ENCODE measurements around the gene GJB3.
"Not testable (repeated sequence)": the region's sequence is repeated elsewhere in the genome, so short reads cannot be mapped to it uniquely, and the experiment has no call there.

The GJB3 gene

DNA sequence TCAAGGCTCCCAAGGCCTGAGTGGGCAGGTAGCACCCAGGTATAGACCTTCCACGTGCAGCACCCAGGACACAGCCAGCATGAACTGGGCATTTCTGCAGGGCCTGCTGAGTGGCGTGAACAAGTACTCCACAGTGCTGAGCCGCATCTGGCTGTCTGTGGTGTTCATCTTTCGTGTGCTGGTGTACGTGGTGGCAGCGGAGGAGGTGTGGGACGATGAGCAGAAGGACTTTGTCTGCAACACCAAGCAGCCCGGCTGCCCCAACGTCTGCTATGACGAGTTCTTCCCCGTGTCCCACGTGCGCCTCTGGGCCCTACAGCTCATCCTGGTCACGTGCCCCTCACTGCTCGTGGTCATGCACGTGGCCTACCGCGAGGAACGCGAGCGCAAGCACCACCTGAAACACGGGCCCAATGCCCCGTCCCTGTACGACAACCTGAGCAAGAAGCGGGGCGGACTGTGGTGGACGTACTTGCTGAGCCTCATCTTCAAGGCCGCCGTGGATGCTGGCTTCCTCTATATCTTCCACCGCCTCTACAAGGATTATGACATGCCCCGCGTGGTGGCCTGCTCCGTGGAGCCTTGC lies 19.7 kb upstream of the GJB3 start:
- DNase-seq (ENCODE audit: low read depth) = no peak

DNA sequence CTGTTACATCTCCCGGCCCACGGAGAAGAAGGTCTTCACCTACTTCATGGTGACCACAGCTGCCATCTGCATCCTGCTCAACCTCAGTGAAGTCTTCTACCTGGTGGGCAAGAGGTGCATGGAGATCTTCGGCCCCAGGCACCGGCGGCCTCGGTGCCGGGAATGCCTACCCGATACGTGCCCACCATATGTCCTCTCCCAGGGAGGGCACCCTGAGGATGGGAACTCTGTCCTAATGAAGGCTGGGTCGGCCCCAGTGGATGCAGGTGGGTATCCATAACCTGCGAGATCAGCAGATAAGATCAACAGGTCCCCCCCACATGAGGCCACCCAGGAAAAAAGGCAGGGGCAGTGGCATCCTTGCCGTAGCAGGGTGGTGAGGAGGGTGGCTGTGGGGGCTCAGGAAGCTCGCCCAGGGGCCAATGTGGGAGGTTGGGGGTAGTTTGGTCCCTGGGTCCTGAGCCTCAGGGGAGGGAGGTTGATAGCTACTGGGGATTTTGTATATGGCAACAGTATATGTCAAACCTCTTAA lies 19.2 kb upstream of the GJB3 start:
- DNase-seq (ENCODE audit: low read depth) = no peak

DNA sequence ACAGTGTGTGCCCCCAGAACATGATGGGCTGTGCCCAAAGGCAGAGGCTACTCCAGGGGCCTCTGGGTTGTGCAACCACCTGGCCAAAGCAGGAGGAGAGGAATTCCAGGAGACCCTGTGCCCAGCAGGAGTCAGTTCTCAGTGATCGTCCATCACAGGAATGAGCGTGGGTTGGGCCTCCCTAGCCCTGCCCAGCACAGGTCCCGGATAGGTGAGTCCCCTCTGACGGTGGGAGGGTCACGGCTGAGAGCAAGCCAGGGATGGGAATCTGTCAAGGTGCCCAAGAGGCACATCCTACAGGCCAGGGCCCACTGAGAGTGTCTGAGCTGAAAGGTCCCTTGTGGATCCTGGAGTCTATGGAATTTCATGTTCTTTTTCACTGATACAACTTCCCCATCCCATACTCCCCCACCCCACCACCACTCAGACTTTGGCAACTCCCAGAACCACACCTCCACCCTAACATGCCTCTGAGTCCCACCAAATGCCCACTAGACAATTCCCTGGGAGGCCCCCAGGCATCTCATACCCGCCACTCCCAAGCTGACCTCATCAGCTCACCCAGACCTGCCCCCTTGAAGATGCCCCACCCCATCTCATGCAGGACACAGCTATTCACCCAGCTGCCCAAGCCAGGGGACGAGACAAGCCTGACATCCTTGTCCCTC lies 18.4 kb upstream of the GJB3 start:
- DNase-seq (ENCODE audit: low read depth) = no peak

DNA sequence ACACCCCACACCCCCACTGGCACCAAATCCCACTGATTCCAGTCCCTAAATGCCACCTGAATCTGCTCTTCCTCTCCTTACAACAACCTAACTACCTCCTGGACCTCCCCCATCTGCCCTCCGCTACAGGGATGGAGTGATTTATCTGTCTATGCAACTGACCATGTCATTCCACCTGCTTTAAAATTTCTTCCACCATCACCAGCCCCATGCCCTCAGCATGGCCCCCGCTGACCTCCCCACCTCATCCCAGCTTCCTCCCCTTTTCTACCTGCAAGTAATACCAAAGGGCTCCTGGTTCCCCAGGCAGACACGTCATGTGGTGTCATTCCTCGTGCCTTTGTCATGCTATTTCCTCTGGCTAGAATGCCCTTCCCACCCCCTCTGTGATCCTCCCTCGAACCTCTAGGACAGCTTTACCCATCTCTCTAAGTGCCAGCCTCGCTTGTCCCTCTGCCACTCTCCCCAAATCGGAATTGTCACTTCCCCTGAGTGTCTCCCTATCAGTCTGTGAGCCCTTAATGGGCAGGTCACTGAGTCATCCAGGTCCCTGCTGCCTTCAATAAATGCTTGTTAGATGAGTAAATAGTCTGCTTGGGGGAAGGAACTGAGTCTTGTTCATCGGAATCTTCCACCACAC lies 17.8 kb upstream of the GJB3 start:
- DNase-seq (ENCODE audit: low read depth) = no peak

DNA sequence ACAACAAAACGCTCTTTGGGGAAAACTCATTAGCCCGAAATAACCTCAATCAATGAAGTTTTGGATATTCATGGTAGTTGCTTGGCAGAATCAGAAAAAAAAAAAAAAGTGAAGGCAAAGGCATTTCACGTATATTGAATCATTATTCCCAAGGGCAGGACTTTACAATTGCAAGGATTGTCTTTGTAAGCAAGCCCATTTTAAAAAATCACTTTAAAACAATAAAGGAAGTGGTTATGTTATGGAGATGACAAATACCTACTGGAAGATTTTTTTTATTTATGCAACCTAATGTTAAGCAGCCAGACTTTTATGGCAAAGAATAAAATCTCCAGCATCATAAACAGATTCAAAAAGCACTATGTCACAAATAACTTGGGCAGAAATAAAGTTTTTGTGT lies 12.2 kb upstream of the GJB3 start:
- no peak for DNase-seq (ENCODE audit: low read depth)

DNA sequence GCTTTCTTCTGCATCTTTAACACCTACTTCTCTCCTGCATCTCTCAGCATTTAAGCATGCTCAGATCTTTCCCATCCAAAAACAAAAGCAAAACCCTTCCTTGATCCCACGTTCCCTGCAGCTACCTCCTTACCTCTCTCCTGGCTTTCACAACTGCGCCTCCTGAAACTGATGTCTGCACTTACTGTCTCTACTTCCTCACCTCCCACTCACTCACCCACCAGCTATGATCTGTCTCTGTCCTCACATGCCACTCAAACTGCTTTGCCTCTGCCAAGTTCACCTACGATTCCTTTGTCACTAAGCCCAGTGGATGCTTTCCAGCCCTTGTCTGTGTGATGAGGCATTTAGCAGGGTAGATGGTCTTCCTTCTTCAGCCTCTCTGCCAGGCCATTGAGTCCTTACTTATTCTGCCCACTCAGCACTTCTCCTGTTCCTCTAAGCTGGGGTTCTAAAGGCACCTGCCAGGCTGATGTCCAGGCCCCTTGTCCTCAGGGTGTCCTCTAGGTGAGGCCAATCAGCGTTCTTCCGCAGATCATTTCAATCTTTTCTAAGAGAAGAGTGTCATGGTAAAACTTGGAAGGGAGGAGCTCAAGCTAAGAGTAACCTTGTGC lies 10.0 kb upstream of the GJB3 start:
- DNase-seq (ENCODE audit: low read depth) = no peak

DNA sequence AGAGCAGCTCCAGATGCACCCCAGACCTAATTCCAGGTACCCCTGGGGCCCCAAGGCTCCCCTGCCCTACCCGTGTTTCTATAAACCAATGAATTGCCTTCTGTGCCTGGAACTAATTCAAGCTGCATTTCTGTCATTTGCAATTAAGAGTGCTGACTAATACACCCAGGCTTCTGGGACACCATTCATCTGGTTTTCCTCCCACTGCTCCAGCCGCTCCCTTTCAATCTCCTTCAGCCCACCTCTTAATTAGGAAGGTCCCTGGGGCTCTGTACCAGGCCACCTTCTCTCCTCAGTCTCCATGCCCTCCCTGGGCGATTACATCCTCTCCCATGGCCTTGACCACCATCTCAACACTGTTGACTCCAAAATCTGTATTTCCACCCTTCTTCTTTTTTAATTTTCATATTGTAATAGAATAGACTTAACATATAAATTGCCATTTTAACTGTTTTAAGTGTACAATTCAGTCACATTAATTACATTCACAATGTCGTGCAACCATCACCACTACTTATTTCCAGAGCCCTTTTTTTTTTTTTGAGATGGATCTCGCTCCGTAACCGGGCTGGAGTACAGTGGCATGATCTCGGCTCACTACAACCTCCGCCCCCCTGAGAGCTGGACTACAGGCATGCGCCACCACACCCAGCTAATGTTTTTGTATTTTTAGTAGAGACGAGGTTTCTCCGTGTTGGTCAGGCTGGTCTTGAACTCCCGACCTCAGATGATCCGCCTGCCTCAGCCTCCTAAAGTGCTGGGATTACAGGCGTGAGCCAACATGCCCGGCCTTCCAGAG lies 9.2 kb upstream of the GJB3 start:
- DNase-seq (ENCODE audit: low read depth) = no peak

DNA sequence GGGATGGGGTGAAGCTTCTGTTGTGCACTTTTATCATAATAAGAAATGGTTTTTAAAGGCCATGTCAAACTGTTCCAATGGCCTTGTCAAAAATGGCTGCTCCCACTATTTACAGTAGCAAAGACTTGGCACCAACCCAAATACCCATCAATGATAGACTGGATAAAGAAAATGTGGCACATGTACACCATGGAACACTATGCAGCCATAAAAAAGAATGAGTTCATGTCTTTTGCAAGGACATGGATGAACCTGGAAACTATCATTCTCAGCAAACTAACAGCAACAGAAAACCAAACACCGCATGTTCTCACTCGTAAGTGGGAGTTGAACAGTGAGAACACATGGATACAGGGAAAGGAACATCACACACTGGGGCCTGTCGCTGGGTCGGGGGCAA lies 7.9 kb upstream of the GJB3 start:
- not testable (repeated sequence) for DNase-seq (ENCODE audit: low read depth)

DNA sequence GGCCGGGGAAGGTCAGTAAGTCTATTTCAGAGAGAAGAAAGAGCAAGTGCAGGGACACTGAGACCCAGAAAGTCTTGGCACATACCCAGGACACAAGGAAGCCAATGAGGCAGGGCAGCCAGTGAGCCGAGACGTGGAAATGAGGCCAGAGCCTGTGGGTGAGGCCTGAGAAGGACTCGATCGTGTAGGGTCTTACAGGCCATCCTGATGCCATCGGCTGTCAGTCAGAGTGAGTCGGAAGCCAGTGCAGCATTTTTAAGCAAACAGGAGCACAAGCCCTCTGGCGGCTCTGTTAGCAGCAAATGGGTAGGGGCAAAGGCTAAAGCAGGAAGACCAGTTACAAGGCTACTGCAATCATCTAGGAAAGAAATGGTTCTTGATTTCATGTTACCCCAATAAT lies 6.1 kb upstream of the GJB3 start:
- no peak for DNase-seq (ENCODE audit: low read depth)

DNA sequence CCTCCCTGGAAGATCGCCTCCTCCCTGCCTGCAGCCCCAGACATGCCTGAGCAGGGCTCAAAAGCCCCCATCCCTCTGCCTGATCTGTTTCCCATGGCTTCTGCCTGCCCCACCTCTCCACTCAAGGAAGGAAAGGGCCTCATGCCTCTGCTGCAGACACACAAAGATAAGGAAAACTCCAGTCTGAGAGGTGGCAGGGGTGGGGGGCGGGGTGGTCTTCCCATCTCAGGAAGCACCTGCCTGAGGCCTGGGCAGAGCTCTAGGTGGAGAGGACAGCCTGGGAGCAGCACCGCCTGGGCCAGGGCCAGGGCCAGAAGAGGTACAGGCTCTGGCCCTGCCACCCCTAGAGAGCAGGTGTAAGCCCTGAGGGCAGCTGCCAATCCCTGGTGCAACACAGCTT lies 4.1 kb upstream of the GJB3 start:
- DNase-seq (ENCODE audit: low read depth) = no peak

DNA sequence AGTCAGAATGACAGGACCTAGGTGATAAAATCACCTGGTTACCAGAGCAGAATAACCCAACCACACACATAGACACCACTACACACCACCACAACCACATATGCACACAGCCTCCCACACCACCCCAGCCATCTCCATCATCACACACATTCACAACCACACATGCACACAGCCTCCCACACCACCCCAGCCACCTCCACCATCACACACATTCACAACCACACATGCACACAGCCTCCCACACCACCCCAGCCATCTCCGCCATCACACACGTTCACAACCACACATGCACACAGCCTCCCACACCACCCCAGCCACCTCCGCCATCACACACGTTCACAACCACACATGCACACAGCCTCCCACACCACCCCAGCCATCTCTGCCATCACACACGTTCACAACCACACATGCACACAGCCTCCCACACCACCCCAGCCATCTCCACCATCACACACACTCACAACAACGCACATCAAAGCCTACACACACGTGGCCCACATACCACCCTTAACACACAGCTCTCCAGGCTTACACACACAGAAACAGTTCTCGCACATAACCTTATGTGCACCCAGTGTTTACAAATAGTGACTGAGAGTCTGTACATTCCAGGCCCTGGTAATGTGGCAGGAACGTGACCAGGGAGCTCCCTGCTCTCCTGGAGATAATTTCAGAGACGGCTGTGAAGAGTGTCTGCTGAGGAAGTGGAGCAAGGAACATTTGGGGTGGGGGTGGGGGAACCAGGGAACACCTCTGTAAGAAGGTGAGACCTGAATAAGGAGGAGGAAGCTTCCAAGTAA lies 3.3 kb upstream of the GJB3 start:
- DNase-seq (ENCODE audit: low read depth) = no peak

DNA sequence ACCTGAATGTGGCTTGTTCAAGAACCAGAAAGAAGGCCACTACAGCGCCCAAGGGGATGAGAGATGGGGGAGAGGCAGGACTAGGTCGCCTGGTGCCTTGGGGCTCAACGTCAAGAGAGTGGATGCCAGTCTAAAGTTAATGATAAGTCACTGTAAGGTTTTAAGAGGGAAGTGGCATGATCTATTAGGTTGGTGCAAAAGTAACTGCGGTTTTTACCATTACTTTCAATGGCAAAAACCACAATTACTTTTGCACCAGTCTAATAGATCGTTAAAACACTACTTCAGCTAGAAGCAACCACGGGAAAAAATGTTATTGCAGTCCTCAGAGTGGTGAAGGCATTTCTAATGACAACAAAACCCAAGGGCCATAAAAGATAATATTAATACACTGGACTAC lies 2.6 kb upstream of the GJB3 start:
- DNase-seq (ENCODE audit: low read depth) = no peak

DNA sequence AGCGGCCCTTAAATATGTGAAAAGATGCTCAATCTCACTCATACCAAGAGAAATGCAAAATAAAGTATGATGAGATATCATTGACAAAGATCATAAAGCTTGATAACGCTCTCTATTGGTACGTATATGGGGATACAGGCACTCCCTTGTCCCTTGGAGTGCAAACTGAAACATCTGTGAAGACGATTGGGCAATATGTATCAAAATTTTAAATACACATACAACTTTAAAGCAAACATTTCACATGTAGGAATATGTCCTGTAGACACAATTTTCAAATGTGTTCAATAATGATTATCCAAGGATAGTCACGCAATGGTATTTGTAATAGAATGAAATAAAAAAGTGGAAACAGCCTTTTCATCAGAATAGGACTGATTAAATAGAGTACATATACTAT lies 2.0 kb upstream of the GJB3 start:
- no peak for DNase-seq (ENCODE audit: low read depth)

DNA sequence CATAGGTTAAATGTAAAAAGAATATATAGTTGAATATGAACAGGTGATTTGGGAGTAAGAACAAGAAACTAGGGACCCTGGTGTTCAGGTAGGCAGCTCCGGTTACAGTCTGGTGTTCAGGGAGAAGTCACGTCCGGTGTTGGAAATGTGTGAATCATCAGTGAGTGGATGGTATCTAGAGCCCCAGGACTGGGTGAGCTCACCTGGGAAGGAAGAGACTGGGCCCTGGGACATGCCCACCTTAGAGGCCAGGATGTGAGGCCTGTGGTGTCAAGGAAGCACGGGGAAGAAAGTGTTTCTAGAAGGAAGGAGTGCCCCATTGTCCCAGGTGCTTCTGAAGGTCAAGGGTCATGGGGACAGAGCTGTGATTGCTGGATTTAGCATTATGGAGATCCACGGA lies 1.5 kb upstream of the GJB3 start:
- DNase-seq (ENCODE audit: low read depth) = no peak

DNA sequence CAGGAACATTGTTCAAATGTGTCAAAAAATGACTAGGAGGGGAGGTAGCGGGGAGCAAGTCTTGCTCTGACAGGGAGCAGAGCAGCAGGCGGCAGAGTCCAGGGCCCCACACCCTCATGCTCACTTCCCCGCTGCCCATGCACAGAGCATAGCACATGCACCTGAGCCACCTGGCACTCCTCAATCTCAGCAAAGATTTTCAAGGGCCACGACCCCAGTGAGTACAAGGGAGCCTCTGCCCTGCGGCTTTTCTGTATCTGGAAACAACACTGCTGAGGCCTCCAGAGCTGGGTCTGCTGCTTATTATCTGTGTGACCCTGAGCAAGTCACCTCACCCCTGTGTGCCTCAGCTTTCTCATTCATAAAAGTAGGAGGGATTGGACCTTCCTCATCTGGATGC lies 1.1 kb upstream of the GJB3 start:
- no peak for DNase-seq (ENCODE audit: low read depth)

DNA sequence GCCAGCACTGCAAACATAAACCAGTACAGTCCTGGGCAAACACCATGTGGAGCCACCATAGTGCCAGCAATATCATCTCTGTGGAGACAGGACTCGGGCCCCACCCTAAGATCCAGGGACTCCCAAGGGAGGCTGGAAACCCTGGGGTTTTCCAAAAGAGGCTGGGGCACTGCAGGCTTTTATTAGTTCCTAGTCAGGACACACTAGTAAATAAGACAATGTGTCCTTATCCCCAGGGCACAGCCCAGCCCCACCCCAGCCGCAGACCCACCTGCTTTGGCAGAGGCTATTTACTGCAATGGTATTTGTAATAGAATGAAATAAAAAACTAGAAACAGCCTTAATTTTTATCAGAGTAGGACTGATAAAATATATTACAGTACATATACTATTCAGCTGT lies 486 bp upstream of the GJB3 start:
- no peak for DNase-seq (ENCODE audit: low read depth)

DNA sequence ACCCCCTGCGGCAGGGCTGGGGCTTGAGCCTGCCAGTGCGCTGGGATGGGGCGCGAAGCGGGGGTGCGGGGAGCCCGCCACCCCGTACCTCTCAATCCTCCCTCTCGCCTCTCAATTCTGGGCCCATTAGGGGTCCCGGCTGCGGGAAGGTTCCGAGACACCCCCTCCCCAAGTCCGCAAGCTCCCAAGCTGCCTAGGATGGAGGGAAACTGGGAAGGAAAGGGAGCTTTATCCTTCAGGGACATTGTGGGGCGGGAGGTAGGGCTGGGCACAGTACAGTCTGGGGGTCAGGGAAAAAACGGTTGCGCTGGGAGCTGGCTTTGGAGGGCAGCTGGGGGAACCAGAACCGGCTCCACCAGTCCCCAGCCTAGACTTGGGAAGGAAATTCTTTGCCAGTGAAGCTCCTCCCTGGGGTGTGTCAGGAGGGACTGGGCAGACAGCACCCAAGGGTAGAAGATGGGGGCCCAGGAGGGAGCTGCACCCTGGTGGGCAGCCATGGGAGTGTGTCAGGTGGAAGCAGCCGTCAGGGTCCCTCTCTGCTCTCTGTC lies 904 bp downstream of the GJB3 start:
- no peak for DNase-seq (ENCODE audit: low read depth)

DNA sequence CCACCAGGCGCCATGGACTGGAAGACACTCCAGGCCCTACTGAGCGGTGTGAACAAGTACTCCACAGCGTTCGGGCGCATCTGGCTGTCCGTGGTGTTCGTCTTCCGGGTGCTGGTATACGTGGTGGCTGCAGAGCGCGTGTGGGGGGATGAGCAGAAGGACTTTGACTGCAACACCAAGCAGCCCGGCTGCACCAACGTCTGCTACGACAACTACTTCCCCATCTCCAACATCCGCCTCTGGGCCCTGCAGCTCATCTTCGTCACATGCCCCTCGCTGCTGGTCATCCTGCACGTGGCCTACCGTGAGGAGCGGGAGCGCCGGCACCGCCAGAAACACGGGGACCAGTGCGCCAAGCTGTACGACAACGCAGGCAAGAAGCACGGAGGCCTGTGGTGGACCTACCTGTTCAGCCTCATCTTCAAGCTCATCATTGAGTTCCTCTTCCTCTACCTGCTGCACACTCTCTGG lies 3.8 kb downstream of the GJB3 start:
- no peak for DNase-seq (ENCODE audit: low read depth)

DNA sequence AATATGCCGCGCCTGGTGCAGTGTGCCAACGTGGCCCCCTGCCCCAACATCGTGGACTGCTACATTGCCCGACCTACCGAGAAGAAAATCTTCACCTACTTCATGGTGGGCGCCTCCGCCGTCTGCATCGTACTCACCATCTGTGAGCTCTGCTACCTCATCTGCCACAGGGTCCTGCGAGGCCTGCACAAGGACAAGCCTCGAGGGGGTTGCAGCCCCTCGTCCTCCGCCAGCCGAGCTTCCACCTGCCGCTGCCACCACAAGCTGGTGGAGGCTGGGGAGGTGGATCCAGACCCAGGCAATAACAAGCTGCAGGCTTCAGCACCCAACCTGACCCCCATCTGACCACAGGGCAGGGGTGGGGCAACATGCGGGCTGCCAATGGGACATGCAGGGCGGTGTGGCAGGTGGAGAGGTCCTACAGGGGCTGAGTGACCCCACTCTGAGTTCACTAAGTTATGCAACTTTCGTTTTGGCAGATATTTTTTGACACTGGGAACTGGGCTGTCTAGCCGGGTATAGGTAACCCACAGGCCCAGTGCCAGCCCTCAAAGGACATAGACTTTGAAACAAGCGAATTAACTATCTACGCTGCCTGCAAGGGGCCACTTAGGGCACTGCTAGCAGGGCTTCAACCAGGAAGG lies 4.3 kb downstream of the GJB3 start:
- no peak for DNase-seq (ENCODE audit: low read depth)

DNA sequence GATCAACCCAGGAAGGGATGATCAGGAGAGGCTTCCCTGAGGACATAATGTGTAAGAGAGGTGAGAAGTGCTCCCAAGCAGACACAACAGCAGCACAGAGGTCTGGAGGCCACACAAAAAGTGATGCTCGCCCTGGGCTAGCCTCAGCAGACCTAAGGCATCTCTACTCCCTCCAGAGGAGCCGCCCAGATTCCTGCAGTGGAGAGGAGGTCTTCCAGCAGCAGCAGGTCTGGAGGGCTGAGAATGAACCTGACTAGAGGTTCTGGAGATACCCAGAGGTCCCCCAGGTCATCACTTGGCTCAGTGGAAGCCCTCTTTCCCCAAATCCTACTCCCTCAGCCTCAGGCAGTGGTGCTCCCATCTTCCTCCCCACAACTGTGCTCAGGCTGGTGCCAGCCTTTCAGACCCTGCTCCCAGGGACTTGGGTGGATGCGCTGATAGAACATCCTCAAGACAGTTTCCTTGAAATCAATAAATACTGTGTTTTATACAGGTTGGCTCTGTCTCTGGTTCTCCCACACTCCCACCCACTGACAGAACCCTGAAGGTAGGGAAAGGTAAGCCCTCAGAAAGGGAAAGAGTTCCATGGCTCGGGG lies 5.0 kb downstream of the GJB3 start:
- no peak for DNase-seq (ENCODE audit: low read depth)
